Stimulated activated CD4-positive, alpha-beta T cell treated with anti-CD3 and anti-CD28 coated beads, TNF-alpha, amount 100 ng/mL, for 48 hours (primary cell): ENCODE results near the gene DOCK1.

ENCODE experiments used
- DNase-seq, 3 donors: peaks; one replicate each; pipeline ENCODE4 v3.0.0-alpha.2; 2020; ENCODE audit warnings: low read depth in 3 of 3

Gene DOCK1

GRCh38 chr10:127011174-127011573 lies 105.9 kb downstream of the DOCK1 start:
- DNase-seq = no peak

- DNase-seq = no peak
Observed at GRCh38 chr10:127012071-127012768, 107.0 kb downstream of the DOCK1 start.

GRCh38 chr10:127012769-127013152 lies 107.5 kb downstream of the DOCK1 start:
- DNase-seq = no peak

- no peak for DNase-seq
Observed at GRCh38 chr10:127013211-127013656, 108.0 kb downstream of the DOCK1 start.

- no peak for DNase-seq
Observed at GRCh38 chr10:127013691-127014473, 108.7 kb downstream of the DOCK1 start.

GRCh38 chr10:127014671-127015070 lies 109.4 kb downstream of the DOCK1 start:
- DNase-seq = no peak

GRCh38 chr10:127015373-127015772 lies 110.1 kb downstream of the DOCK1 start:
- no peak for DNase-seq

GRCh38 chr10:127016331-127016730 lies 111.1 kb downstream of the DOCK1 start:
- no peak for DNase-seq

GRCh38 chr10:127017541-127018297 lies 112.5 kb downstream of the DOCK1 start:
- no peak for DNase-seq

GRCh38 chr10:127018298-127018650 lies 113.0 kb downstream of the DOCK1 start:
- no peak for DNase-seq

GRCh38 chr10:127018766-127019165 lies 113.5 kb downstream of the DOCK1 start:
- DNase-seq = no peak

- no peak for DNase-seq
Observed at GRCh38 chr10:127020260-127020659, 115.0 kb downstream of the DOCK1 start.

- DNase-seq = no peak
Observed at GRCh38 chr10:127021801-127022200, 116.6 kb downstream of the DOCK1 start.

GRCh38 chr10:127024685-127025435 lies 119.6 kb downstream of the DOCK1 start:
- DNase-seq = no peak

- DNase-seq = no peak
Observed at GRCh38 chr10:127027786-127028185, 122.6 kb downstream of the DOCK1 start.

- no peak for DNase-seq
Observed at GRCh38 chr10:127028556-127028955, 123.3 kb downstream of the DOCK1 start.

GRCh38 chr10:127029061-127029460 lies 123.8 kb downstream of the DOCK1 start:
- DNase-seq = no peak

- DNase-seq = no peak
Observed at GRCh38 chr10:127033216-127034033, 128.2 kb downstream of the DOCK1 start.

GRCh38 chr10:127034034-127034633 lies 128.9 kb downstream of the DOCK1 start:
- no peak for DNase-seq

- no peak for DNase-seq
Observed at GRCh38 chr10:127034790-127035189, 129.6 kb downstream of the DOCK1 start.

- DNase-seq = no peak
Observed at GRCh38 chr10:127035827-127036226, 130.6 kb downstream of the DOCK1 start.
